ENCODE measurements around the gene EHMT1.
"Not testable (repeated sequence)": the region's sequence is repeated elsewhere in the genome, so short reads cannot be mapped to it uniquely, and the experiment has no call there.

The EHMT1 gene

GRCh38 chr9:137793196-137793841 is 174.5 kb downstream of the EHMT1 start:
- DNase-seq = no peak

DNA sequence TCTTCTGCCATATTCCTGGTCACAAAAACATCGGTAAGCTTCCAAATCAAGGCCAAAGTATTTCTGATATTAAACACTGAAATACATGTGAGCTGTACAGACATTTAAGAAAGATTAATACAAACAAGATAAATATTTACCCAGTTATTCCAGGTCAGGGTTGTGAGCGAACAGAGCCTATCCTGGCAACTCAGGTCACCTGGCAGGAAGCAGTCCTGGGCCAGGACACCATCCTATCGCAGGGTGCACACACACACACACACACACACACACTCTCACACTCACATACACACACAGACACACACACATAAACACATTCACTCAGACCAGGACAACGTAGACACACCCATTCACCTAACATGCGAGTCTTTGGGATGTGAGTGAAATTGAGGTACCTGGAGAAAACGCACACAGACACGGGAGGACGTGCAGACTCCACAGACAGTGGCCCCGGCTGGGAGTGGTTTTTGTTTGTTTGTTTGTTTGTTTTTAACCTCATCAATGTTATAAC is 176.4 kb downstream of the EHMT1 start:
- DNase-seq = no peak

DNA sequence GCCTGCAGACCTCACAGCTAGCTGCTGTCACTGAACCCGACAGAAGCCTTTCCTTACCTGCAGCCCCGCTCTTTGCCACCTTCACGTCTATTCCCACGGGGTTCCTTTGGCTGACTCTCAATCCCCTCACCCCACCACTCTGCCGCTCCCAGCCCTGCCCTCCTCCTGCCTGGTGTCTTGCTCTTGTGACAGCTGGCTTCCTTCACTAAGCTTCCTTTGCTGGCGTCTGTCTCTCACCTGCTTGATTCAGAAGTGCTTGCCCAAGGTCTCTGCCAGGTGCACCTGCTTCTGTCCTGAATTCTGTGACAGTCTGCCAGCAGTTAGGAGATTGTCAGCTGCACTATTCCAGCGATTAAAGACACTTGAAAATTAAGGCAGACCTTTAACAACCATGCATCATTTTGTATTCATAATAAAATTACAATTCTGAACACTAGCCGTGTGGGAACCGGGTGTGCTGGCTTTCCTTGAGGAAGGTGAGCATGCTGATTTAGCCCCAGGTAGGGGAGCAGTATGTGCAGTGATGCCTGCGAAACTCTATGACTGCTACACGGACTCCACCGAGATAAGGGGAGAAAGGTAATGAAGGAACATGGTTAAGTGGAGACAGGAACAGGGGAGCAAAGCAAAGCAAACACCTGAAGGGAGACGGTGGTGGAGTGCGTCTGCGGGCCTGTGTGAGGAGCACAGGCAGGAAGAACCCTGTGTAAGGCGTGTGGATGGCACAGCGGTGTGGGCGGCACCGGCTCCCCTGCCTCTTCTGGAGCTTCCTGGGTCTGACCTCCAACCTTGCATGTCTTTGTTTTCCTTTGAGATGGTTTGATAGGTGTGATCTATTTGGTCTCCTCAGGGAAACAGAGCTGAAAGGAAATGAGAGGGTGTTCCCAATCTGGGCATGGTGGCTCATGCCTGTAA is 178.7 kb downstream of the EHMT1 start:
- DNase-seq = no peak

- DNase-seq = no peak
Observed at GRCh38 chr9:137798142-137798541, 179.3 kb downstream of the EHMT1 start.

DNA sequence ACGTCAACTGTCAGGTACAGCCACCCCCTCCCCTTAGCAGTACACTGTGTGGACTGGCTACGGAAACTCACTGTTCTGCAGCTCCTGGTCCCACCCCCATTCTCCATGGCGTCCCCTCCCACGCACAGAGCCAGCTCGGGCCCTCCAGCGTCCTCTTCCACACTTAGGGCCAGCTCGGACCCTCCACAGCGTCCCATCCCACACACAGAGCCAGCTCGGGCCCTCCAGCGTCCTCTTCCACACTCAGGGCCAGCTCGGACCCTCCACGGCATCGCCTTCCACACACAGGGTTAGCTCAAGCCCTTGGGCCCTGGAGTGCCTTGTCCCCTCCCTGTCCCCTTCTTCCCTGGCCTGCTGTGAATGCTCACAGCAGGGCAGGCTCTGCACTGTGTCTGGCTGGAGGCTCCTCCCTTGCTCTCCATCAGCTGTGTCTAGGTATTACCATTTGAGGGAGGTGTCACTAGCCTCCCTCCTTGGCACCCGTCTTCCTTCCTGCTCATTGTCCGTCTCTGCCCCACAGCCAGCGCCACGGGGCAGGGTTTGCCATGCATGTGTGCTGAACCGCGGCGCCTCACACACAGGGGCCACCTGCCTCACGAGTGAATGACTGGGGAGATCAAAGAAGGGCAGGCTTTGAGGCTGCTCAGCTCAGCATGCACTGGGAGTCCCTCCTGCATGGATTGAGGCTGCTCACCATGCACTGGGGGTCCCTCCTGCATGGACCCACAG is 180.3 kb downstream of the EHMT1 start:
- DNase-seq = no peak

DNA sequence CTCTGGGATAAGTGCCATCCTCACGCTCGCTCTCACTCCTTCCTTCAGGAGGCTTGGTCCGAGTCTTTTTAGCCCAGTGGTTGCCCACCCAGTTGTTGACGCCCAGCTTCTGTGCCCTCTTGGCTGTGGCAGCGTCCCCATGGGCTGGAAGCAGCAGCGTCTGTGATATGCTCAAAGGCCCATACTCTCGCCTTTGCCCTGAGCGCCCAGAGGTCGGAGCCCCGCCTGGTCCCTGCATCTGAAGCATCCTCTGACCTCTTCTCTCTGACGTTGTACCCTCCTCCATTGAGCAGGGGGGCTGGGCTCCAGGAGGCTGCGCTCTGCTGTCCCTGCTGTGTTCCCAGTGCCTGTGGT is 180.8 kb downstream of the EHMT1 start:
- no peak for DNase-seq

- DNase-seq = no peak
Observed at GRCh38 chr9:137800196-137801022, 181.6 kb downstream of the EHMT1 start.

DNA sequence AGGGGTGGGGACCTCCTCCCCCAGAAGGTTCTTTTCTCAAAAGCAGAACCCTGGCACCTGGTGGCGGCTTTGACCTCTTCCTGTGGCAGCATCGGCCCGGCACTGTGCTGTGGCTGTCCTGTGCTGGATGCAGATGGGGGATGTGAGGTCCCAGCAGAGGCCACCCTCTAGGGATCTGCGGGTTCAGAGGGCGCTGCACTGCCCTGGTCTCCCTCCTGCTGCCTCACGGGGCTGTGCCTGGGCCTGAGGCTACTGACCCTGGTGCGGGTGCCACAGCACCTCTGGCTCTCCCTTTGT is 182.2 kb downstream of the EHMT1 start:
- DNase-seq = no peak

DNA sequence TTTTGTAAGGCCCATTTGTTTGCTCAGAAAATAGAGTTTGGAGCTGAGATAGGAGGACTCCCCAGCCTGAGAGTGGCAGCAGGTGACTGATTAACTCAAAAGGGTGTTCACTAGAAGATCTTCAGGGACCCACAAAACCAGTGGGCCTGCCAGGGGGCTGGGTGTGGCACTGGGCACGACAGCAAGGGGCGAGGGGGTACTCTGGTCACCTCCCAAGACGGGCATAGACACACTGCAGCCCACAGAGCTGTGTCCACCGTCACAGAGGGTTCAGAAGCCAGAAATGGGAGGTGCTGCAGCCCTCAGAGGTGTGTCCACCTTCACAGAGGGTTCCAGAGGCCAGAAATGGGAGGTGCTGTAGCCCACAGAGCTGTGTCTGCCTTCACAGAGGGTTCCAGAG is 183.2 kb downstream of the EHMT1 start:
- no peak for DNase-seq

GRCh38 chr9:137802521-137803243 is 183.9 kb downstream of the EHMT1 start:
- DNase-seq = no peak

GRCh38 chr9:137804908-137805630 is 186.3 kb downstream of the EHMT1 start:
- DNase-seq = no peak

GRCh38 chr9:137807721-137808703 is 189.2 kb downstream of the EHMT1 start:
- no peak for DNase-seq

DNA sequence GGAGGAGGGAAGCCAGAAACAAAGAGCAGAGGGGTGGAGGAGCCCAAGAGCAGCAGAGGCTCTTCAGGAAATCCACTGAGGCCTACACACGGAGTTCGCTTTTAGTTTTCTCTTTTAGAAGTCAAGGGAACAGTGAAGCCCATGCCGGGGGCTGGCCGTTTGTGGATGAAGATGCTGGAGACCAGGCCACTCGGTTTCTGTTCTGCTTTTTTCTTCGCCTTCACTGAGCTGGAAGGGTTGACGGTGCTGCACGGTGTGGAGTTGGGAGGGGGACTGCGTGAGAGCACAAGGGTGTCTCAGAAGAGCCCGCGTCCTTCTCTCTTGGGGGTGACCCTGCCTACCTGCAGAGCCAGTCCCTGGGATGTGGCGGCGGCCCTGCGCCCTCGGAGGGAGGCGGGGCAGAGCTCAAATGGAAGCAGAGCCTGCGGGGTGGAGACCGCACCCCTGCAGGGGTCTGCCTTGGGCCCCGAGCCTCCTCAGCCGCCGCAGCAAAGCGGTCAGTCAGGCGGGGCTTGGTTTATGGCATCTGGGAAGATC is 190.3 kb downstream of the EHMT1 start:
- DNase-seq = no peak

- not testable (repeated sequence) for DNase-seq
Observed at GRCh38 chr9:137809726-137810450, 191.1 kb downstream of the EHMT1 start.

DNA sequence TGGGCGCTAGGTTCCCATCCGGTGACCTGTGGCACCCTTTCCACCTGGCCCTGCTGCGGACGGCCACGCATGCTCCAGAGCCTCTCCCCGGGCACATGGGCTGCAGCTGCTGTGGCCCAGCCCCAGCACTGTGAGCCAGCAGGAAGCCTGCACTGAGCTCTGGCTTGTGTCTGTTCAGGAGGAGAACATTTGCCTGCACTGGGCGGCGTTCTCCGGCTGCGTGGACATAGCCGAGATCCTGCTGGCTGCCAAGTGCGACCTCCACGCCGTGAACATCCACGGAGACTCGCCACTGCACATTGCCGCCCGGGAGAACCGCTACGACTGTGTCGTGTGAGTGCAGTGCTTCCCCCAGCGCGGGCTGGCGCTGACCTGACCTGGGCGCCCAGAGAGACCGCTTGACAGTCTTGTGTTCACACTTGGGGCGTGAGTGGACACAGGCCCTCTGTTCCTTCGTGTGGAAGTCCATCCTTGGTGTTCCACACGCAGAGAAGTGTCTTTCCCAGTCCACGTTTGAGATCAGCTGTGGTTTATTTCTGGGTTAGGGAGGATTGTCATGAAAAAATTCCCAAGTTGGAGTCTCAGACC is 192.6 kb downstream of the EHMT1 start:
- DNase-seq = no peak

- no peak for DNase-seq
Observed at GRCh38 chr9:137812356-137813023, 193.7 kb downstream of the EHMT1 start.

- DNase-seq = no peak
Observed at GRCh38 chr9:137813167-137813566, 194.4 kb downstream of the EHMT1 start.

Measured in activated CD4-positive, CD25-positive, alpha-beta regulatory T cell treated with anti-CD3 and anti-CD28 coated beads, Interleukin-2, amount 50 U/mL, for 72 hours (primary cell).